UCSD-AML1 (cell line): ENCODE data around the gene MRTFB.
"Not testable (repeated sequence)": the region's sequence is repeated elsewhere in the genome, so short reads cannot be mapped to it uniquely, and the experiment has no call there.

Source experiments
- DNase-seq: peaks from one replicate; lab custom pipeline; 2025; ENCODE audit not compliant: unreplicated experiment; lab: John Stamatoyannopoulos, UW

MRTFB gene

GRCh38 chr16:14105760-14106375 lies 34.7 kb downstream of the MRTFB start:
- DNase-seq: no peak

GRCh38 chr16:14106457-14106856 lies 35.3 kb downstream of the MRTFB start:
- DNase-seq: no peak

GRCh38 chr16:14106961-14107360 lies 35.8 kb downstream of the MRTFB start:
- no peak for DNase-seq

GRCh38 chr16:14109077-14109775 lies 38.1 kb downstream of the MRTFB start:
- no peak for DNase-seq

GRCh38 chr16:14109782-14110727 lies 38.9 kb downstream of the MRTFB start:
- DNase-seq: no peak

GRCh38 chr16:14110728-14111251 lies 39.7 kb downstream of the MRTFB start:
- DNase-seq: no peak

GRCh38 chr16:14111713-14112538 lies 40.8 kb downstream of the MRTFB start:
- no peak for DNase-seq

- DNase-seq: no peak
Observed at GRCh38 chr16:14112539-14112856, 41.4 kb downstream of the MRTFB start.

- no peak for DNase-seq
Observed at GRCh38 chr16:14113344-14113743, 42.2 kb downstream of the MRTFB start.

GRCh38 chr16:14117051-14117450 lies 45.9 kb downstream of the MRTFB start:
- no peak for DNase-seq

GRCh38 chr16:14119799-14120198 lies 48.7 kb downstream of the MRTFB start:
- DNase-seq: no peak

GRCh38 chr16:14120335-14120734 lies 49.2 kb downstream of the MRTFB start:
- DNase-seq: no peak

GRCh38 chr16:14121142-14121541 lies 50.0 kb downstream of the MRTFB start:
- DNase-seq: no peak

- DNase-seq: no peak
Observed at GRCh38 chr16:14121872-14122271, 50.8 kb downstream of the MRTFB start.

GRCh38 chr16:14122430-14122829 lies 51.3 kb downstream of the MRTFB start:
- not testable (repeated sequence) for DNase-seq

GRCh38 chr16:14125000-14125681 lies 54.0 kb downstream of the MRTFB start:
- DNase-seq: no peak

- DNase-seq: no peak
Observed at GRCh38 chr16:14125708-14126107, 54.6 kb downstream of the MRTFB start.

- DNase-seq: no peak
Observed at GRCh38 chr16:14128097-14128496, 57.0 kb downstream of the MRTFB start.

GRCh38 chr16:14129502-14129901 lies 58.4 kb downstream of the MRTFB start:
- DNase-seq: no peak
